ENCODE data around the gene ITPR3.

The ITPR3 gene

DNA sequence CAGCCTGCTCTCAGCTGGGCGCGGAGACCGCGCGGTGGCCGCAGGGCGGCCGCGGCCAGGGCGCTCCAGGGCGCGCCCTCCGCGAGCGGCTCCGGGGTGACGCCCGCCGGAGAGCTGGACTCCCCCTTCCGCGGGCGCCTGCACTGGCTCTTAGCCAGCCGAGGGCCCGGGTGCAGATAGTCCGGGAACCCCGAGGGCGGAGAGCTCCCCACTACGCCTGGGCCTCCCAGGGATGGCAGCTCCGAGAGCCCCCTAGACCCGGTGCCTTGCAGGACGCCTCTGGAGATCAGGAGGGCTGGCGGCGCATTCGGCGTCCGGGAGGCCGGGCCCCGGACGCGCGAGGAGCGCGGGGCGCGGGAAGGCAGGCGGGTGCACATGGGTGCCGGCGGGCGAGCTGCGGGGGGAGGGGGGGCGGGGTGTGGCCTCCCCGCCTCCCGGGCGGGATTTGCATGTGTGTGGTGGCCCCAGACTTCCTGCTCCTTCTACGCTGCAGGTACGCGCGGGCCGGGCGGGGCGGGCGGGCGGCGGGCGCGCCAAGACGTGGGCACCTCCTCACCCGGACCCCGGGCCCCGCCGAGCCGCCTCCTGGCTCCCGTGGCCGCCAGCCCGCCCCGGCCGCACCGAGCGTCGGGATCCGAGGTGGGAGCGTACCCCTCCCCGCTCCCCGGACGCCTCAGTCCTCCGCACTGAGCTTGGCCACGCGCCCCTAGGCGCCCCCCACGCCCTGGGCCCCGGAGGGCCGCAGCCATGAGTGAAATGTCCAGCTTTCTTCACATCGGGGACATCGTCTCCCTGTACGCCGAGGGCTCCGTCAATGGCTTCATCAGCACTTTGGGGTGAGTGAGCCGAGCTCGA is at the start of gene ITPR3:
ITPR3 (plus strand) TSS at position 467 of the 855 bp plus-strand sequence; CDS start at position 748, 281 bp downstream.
- in situ Hi-C loops (cut with MboI; ENCODE audit: low sequenced_read_pairs) = no loop called here

DNA sequence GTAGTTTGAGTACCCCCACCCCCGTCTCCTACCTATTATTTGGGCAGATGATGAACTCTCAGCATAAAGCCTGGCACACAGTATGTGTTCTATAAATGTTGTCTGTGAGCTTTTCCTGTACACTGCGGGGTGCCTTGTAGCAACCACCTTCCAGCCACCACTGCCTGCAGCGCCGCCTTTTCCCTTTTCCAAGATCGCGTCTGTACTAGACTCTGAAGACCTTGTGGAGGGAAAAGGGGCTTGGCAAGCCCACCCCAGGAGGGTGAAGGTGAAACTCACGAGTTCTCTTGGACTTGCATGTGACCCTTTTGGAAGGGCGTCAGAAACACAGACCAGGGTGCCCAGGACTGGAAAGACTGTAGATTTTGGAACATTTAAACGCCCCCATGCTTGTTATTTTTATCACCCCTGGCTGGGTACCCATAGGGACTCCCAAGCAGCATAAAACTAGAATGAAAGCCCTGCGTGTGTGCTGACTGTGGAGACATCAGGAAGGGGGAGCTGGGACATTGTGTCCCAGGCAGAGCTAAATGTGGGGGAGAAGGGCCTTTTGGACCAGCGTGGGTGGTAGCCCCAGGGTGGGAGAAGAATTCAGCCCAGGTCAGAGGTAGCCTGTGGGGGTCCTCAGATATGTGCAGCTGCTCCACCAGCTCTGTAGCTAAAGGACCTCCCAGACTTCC is 49.3 kb upstream of the ITPR3 start:
- in situ Hi-C loops (cut with MboI; ENCODE audit: low sequenced_read_pairs) = no loop called here

DNA sequence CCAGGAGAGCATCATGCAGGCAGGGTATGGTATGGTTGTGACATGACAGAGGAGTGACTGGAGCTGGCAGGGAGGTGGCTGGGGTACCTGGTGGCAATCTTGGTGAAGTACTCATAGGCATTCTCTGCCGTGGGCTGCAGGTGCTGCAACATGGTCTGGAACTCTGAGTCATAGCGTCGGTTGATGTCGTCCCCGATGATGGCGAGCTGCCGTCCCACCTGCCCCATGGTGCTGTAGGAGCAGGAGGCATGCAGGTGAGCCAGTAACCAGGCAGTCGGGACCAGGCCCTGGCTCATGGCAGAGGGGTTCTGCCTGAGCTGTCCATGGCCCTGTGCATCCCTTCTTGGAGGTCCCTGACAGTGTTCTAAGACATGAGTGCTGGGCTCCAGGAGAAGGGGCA is 45.9 kb upstream of the ITPR3 start:
- in situ Hi-C loops (cut with MboI; ENCODE audit: low sequenced_read_pairs) = no loop called here

DNA sequence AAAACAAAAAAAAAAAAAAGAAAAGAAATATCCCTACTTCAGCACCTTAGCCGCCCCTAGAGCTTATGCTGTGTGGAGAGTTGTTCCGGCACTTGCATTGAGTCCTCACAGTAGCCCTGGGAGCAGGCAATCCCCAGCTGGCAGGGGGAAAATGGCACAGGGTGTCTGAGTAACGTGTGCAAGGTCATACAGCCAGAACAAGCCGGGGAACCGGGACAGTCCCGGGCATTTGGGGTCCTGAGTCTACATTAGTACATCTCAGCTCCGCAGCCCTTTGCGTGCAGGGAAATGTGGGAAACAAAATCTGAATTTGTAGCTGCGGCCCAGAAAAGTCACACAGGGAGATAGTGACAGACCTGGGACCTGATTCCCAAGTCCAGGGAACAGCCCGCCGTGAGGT is 44.5 kb upstream of the ITPR3 start:
- in situ Hi-C loops (cut with MboI; ENCODE audit: low sequenced_read_pairs) = no loop called here

DNA sequence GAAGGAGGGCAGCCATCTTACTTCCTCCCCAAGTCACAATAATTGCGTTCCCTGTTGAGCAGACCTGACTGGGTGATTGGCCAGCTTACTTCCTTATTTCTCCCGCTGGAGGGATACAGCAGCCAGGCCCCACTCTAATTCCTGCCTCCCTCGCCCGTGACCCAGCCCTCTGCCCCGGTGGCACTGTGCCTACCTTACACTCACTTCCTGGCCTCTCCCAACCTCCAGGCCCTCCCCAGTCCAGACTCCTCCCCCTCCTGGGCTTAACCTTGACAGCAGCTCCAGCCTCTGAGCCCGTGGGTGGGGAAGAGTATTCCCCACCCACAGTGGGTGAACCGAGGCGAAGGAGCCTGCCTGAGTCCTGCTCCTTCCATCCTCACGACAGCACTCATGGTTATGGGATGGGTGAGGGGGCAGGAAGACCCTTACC is 44.0 kb upstream of the ITPR3 start:
- in situ Hi-C loops (cut with MboI; ENCODE audit: low sequenced_read_pairs) = no loop called here

DNA sequence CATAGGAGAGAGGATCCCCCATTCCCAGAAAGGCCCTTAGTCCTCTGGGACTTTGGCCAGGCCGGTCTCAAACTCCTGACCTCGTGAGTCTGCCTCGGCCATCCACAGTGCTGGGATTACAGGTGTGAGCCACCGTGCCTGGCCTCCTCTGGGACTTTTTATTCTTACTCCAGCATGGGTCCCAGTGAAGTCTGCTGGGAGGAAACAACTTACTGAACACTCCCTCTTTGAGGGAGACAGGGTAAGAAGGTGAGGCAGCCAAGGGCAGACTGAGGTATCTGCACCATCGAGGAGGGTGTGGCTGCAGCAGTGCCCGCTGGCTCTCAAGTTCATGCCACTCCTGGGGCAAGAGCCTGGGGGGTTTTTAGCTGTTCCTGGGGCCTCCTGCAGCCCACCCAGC is 43.4 kb upstream of the ITPR3 start:
- in situ Hi-C loops (cut with MboI; ENCODE audit: low sequenced_read_pairs) = no loop called here

DNA sequence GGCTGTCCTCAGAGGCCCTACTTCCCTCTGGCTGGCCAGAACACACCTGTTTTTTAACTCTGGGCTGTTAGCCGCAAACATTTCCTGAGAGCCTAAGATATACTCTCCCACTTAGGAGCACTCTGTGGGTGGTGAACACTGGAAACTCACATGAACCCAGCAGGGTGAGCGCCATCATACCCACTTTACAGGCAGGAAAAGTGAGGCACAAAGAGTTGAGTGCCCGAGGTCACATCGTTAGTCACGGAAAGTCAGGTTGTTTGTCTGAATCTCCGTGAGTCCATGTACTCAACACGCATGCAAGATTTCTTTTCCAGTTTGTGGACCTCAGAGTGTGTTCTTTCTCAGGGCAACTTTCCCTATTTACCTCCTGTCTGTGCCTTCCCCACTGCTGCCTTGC is 43.0 kb upstream of the ITPR3 start:
- in situ Hi-C loops (cut with MboI; ENCODE audit: low sequenced_read_pairs) = no loop called here

DNA sequence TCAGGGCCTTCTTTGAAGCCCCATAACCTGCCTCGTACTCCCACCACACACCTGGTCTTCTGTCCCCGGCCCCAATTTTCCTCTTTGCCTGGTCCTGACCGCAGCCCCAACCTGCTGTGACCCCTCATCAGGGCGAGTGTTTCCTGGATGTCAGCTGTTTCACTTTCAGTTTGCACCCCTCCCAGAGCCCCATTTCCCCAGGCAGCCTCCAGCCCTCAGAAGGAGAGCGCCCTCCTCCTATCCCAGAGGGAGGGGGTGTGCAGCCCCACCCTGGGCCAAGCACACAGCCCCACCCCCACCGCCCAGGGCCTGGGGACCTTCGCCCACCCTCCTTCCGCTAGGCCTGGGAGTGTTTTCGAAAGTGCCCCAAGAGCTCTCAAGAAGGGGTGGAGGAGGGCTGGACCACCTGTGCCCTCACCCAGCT is 42.5 kb upstream of the ITPR3 start:
- in situ Hi-C loops (cut with MboI; ENCODE audit: low sequenced_read_pairs) = no loop called here

DNA sequence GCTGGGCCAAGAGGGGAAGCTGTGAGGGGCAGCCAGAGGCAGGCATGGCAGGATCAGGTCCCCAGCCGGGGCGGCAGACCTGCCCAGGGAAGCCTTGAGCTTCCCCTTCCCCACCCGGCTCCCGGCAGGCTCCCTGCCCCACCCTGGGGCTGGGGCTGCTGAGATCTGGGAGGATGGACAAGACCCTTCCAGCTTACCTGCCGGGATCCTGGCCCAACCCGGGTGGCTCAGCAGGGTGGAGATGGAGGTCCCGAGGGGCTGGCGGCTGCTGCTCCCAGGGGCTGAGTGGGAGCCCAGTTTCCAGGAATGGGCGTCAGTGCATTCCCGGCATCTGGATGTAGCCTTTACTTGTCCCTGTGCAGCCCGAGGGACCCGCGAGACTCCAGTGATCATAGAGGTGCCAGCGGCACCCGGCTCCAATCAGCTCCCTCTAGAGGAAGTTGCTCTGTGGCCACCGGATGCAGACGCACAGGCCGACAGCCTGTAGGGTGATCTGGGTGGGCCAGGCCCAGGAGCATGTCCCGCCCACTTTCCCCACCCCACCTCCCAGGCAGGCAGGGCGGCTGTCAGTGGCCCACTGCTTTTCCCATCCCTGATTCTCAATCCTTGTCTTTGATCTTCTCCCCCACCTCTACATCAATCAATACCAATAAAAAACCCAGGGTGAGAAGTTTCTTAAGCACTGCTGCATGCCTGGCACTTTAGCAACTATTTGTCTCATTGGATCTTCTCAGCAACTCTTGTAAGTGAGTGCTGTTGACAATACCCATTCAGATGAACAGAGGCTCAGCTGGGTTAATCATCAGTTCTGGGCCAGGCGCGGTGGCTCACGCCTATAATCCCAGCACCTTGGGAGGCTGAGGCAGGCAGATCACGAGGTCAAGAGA is 41.1 kb upstream of the ITPR3 start, which contains the start of gene BAK1:
BAK1 (minus strand) TSS at position 449 of the 887 bp plus-strand sequence. CDS start 2,672 bp downstream, outside the sequence.
- in situ Hi-C loops (cut with MboI; ENCODE audit: low sequenced_read_pairs) = no loop called here

DNA sequence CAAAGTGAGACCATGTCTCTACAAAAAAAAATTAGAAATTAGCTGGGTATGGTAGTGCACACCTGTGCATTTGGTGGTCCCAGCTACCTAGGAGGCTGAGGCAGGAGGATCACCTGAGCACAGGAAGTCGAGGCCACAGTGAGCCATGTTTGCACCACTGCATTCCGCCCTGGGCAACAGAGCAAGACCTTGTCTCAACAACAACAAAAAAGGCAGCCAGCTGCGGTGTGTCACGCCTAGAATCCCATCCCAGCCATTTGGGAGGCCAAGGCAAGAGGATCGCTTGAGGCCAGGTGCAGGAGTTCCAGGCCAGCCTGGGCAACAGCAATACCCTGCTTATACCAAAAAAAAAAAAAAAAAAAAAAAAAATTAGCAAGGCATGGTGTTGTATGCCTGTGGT is 39.9 kb upstream of the ITPR3 start:
- in situ Hi-C loops (cut with MboI; ENCODE audit: low sequenced_read_pairs) = no loop called here

DNA sequence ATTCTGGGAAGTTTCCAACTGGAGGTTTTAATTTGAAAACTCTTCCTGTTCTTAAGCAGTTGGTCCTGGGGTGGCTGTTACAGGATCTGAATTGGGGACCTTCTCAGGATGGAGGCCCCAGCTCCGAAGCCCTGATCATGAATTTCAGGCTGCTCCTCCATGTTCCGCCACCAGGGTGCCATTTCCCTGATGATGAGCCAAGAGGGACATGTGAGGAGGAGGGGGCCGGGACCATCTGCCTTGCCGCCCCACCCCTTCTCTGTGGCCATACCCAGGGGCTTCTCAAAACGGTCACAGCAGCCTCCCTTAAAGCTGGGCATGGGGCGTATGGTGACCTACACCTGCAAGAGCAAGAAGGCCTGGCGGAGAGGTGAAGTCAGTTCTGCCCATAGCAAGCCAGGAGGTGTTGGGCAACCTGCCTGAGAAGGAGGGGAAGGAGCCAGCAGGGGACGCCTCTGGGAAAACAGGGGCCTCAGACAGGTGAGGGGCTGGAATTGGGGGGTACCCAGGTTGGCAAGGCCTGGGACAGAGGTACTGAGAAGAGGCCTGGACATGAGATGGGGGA is 37.4 kb upstream of the ITPR3 start:
- in situ Hi-C loops (cut with MboI; ENCODE audit: low sequenced_read_pairs) = no loop called here

DNA sequence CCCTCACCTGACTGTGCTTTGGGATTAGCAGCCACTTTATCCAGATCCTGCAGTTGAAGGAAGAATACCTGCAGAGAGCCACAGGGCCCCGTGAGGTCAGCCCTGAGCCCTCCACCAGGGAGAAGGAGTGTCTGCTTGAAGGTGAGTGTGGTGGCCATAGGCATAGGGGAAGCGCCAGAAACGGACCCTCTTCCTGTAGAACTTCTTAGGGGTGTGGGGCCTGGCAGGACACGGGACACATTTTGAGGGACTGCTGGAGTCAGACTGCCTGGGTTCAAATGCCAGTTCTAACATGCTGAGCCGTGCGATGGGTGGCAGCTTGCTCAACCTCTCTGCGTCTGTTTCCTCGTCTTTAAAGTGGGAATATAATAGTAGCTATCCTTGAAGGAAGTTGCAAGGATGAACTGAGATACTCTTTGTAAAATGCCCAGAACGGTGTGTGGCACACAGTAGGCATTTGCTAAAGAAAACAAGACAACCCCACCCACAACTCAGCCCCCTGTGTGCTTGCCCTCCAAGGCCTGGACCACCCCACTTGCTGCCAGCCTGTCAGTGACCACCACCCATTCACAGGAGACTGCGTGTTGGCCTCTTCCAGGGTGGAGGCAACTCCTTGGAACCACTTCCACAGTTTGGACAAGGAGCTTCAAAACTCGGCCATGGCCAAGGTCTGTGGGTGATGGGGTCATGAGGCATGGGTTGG is 36.3 kb upstream of the ITPR3 start:
- in situ Hi-C loops (cut with MboI; ENCODE audit: low sequenced_read_pairs) = no loop called here

DNA sequence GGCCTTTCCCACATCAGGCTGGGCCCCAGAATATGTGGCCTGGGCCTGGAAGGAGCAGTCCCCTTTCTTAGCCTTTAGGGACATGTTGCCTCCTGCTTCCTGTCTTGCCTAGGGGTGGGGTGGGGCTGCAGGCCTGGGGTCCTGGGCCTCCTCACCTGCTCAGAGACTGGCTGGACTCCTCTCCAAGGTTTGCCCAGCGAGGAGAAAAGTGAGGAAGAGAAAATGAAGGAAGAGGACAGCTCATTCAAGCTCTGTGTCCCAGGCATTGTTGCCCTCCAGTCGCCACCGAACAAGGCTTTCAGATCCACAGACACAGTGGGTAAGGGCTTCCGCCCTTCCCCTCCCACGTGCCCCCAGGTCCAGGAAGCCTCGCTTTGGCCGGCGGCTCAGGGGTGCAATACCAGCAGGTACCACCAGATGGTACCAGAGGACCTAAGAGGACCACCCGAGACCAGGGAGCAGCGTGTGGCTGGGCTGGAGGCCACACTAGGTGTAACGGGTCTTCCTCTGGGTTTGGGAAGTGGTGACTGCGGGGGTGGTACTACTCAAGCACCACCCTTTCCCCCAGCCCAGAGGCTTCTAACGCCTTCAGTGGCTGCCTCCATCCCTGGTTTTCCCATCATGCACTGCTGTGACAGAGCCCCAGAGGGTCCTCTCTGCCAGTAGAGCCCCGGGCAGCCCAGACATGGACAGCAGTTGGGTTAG is 35.6 kb upstream of the ITPR3 start:
- in situ Hi-C loops (cut with MboI; ENCODE audit: low sequenced_read_pairs) = no loop called here

DNA sequence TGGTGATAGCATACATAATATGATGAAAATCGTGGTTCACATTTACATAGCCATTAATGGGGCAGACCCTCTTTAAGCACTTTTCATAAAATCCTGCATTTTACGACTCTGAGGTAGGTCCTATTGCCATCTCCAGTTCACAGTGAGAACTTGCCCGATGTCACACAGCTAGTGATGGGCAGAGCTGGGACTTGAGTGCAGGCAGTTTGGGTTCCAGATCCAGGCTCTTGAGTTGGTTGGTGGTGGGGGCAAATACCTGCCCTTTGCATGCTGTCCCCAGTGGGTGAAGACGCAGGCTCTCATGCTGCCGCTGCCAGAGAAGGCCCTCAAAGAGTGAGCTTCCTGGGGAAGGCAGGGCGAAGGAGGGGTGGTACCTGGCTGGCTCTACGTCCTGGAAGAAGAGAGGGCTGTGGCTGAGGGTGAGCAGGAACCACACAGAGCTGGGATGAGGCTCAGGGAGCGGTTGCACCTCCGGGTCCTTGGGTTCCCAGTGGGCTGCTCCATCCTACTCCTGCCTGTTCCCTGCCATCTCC is 34.9 kb upstream of the ITPR3 start:
- in situ Hi-C loops (cut with MboI; ENCODE audit: low sequenced_read_pairs) = no loop called here

DNA sequence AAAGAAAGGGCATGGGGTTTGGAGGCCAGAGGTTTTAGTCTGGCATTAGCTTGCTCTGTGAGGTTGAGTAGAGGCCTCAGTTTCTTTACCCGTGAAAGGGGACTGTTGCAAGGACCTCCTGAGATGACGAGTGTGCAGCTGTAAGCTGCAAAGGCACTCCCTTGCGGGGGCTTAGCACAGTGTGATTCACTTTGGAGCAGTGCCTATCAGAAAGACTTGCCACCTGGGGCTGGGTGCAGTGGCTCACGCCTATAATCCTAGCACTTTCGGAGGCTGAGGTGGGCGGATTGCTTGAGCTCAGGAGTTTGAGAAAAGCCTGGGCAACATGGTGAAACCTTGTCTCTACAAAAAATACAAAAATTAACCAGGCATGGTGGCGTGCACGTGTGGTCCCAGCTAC is 33.6 kb upstream of the ITPR3 start:
- in situ Hi-C loops (cut with MboI; ENCODE audit: low sequenced_read_pairs) = no loop called here

DNA sequence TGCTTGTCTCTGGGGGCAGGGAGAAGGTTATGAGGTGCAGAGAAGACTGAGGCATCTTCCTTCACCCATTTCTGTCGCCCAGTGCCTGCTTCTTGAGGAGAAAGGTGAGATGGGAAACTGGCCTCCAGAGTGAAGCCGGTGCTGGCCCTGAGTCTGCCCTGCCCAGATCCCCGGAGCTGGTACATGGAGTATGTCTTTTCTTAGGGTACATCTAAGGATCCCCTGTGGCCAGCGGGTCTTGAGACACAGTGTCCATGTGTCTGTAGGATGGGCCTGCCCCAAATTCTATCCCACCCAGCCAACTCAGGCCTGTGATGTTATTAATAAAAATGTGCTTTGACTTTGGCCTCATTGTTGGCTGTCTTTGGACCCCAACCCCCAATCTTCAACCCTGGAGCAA is 32.2 kb upstream of the ITPR3 start:
- in situ Hi-C loops (cut with MboI; ENCODE audit: low sequenced_read_pairs) = no loop called here

DNA sequence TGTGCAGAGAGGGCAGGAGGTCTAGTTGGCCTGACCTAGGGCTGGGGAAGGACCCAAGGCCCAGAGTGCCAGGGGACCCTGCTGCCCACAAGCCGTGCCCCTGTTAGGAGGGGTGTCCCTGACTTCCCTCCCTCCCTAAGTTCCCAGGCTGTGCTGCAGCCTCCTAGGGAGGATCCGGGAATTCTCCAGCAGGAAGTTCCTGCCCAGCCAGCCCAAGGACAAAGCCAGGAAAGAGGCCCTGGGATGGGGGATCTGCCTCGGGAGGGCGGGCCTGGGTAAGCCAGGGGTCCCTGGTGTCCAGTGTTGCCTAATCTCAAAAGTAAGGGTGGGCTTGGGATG is 31.8 kb upstream of the ITPR3 start:
- in situ Hi-C loops (cut with MboI; ENCODE audit: low sequenced_read_pairs) = no loop called here

DNA sequence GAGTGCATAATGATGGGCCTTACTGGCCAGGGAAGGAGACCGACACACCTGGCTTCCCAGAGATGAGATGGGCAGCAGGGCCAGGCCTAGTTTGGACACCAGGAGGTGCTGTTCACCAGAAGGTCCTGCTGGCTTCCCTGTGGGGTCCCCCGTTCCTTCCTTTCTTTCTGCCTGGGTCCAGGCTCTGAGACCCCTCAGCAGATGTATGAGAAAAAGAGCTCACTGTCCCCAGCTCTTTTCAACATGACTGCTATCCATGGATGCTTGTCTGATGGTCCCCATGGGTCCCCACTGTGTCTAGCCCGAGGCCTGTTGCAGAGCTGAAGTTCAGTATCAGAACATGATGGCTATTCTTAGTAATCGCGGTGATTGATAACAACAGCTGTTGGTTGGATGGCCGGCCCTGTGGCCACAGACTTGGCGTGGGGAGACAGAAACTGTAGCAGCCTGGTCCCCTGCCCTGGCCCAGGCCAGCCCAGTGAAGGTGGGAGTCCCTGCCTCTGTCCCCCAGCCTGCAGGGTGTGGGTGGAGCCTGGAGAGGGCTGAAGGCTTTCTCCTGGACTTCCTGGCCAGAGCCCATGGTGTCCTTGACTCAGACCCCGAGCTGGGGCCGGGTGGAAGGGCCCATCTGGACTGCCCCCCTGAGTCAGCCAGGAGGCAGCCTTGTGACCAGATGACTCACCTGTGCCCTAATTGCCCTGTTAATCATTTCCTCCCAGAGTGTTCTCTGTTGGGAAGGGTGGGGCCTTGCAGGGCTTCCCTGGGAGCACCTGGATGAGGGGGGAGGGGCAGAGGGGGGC is 31.2 kb upstream of the ITPR3 start:
- in situ Hi-C loops (cut with MboI; ENCODE audit: low sequenced_read_pairs) = no loop called here

Data from hTERT RPE-1 (cell line).